ACHN (cell line): ENCODE measurements around the gene RGS3.
A peak's percentile ranks its signal among the peaks of the same experiment; 100 is the strongest.

Experiments
- DNase-seq: peaks from one replicate; pipeline ENCODE4 v3.0.0-alpha.2; 2015
- in situ Hi-C: cut with HindIII; loops from 2 replicates; pipeline ENCODE4 v1.10.0; 2017; ENCODE audit warnings: low sequenced_read_pairs, low pct_ligation_motif_present, low pct_unique_long_range_greater_than_20kb

The RGS3 gene

GRCh38 chr9:113503613-113504211 is 40.2 kb downstream of the RGS3 start:
- in situ Hi-C loops, result no loop called here
- DNase-seq, result no peak

GRCh38 chr9:113504725-113505590 is 41.4 kb downstream of the RGS3 start:
- DNase-seq, result no peak
- in situ Hi-C loops, result no loop called here

GRCh38 chr9:113506090-113506589 is 42.6 kb downstream of the RGS3 start:
- DNase-seq, result no peak
- in situ Hi-C loops, result no loop called here

GRCh38 chr9:113507256-113507655 is 43.7 kb downstream of the RGS3 start:
- in situ Hi-C loops, result no loop called here
- no peak for DNase-seq

GRCh38 chr9:113508111-113508749 is 44.7 kb downstream of the RGS3 start:
- peak; percentile 67 for DNase-seq
- in situ Hi-C loops, result no loop called here

GRCh38 chr9:113509463-113509862 is 45.9 kb downstream of the RGS3 start:
- in situ Hi-C loops, result no loop called here
- no peak for DNase-seq

GRCh38 chr9:113511047-113511521 is 47.6 kb downstream of the RGS3 start:
- DNase-seq, result peak; percentile 67
- in situ Hi-C loops, result no loop called here

- in situ Hi-C loops, result no loop called here
- DNase-seq, result peak; percentile 42
Measured at GRCh38 chr9:113511856-113512761, 48.6 kb downstream of the RGS3 start.

GRCh38 chr9:113513111-113513510 is 49.6 kb downstream of the RGS3 start:
- no peak for DNase-seq
- in situ Hi-C loops, result no loop called here

GRCh38 chr9:113513536-113513935 is 50.0 kb downstream of the RGS3 start:
- DNase-seq, result no peak
- in situ Hi-C loops, result no loop called here

GRCh38 chr9:113514061-113514460 is 50.5 kb downstream of the RGS3 start:
- in situ Hi-C loops, result no loop called here
- DNase-seq, result no peak

- DNase-seq, result no peak
- in situ Hi-C loops, result no loop called here
Measured at GRCh38 chr9:113514748-113515147, 51.2 kb downstream of the RGS3 start.

- DNase-seq, result no peak
- in situ Hi-C loops, result no loop called here
Measured at GRCh38 chr9:113515862-113516261, 52.3 kb downstream of the RGS3 start.

GRCh38 chr9:113516840-113517577 is 53.5 kb downstream of the RGS3 start:
- in situ Hi-C loops, result no loop called here
- DNase-seq, result peak; percentile 33

- peak; percentile 86 for DNase-seq
- in situ Hi-C loops, result no loop called here
Measured at GRCh38 chr9:113519426-113520108, 56.0 kb downstream of the RGS3 start.

- in situ Hi-C loops, result no loop called here
- DNase-seq, result peak; percentile 55
Measured at GRCh38 chr9:113520109-113520642, 56.6 kb downstream of the RGS3 start.

- no peak for DNase-seq
- in situ Hi-C loops, result no loop called here
Measured at GRCh38 chr9:113521693-113522255, 58.2 kb downstream of the RGS3 start.
